WI38 (cell line): ENCODE data around the gene FBN1.

Source experiments
- H3K4me3 ChIP-seq: 2 replicates; pipeline ENCODE4 v1.5.1; 2011; ENCODE audit warnings: low read depth, mild to moderate bottlenecking, control low read depth, low read length
- TF ChIP-seq, protein P1 (sequence below): IDR thresholded peaks from 2 replicates; pipeline ENCODE4 v1.5.1; 2012; ENCODE audit warnings: low read depth, mild to moderate bottlenecking, control low read depth, low read length

Gene FBN1

GRCh38 chr15:48419896-48420295 lies 225.6 kb downstream of the FBN1 start:
- TF ChIP-seq, protein P1, sequence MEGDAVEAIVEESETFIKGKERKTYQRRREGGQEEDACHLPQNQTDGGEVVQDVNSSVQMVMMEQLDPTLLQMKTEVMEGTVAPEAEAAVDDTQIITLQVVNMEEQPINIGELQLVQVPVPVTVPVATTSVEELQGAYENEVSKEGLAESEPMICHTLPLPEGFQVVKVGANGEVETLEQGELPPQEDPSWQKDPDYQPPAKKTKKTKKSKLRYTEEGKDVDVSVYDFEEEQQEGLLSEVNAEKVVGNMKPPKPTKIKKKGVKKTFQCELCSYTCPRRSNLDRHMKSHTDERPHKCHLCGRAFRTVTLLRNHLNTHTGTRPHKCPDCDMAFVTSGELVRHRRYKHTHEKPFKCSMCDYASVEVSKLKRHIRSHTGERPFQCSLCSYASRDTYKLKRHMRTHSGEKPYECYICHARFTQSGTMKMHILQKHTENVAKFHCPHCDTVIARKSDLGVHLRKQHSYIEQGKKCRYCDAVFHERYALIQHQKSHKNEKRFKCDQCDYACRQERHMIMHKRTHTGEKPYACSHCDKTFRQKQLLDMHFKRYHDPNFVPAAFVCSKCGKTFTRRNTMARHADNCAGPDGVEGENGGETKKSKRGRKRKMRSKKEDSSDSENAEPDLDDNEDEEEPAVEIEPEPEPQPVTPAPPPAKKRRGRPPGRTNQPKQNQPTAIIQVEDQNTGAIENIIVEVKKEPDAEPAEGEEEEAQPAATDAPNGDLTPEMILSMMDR = no peak

GRCh38 chr15:48418343-48418742 lies 227.2 kb downstream of the FBN1 start:
- H3K4me3 ChIP-seq = no peak overlapping the region
- TF ChIP-seq, protein P1 = no peak

More at GRCh38 chr15:48419896-48420295, 225.6 kb downstream of the FBN1 start:
- no peak overlapping the region for H3K4me3 ChIP-seq

DNA sequence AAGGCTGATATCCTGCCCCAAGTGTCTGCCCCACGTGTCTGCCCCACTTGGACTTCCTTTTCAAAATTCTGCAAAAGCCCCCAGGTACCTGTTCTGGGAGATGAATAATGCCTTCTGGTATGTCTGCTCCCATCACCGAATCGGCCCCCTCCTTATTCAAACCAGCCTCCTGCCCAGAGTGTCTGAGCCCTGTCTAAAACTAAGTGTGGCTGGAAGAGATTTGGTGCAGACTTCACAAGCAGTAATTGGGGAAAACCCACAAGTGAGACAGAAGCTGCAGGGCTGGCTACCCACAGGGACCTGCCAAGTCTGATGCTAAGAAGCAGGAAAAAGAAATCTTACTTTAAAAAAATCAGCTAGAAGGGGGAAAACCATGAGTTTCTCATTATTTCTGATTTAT lies 229.2 kb downstream of the FBN1 start:
- TF ChIP-seq, protein P1 = no peak
- no peak overlapping the region for H3K4me3 ChIP-seq

GRCh38 chr15:48415036-48415886 lies 230.2 kb downstream of the FBN1 start:
- H3K4me3 ChIP-seq = no peak overlapping the region

GRCh38 chr15:48414015-48414414 lies 231.5 kb downstream of the FBN1 start:
- TF ChIP-seq, protein P1 = no peak
- no peak overlapping the region for H3K4me3 ChIP-seq

More at GRCh38 chr15:48415036-48415886, 230.2 kb downstream of the FBN1 start:
- TF ChIP-seq, protein P1 = no peak

- TF ChIP-seq, protein P1 = no peak
- no peak overlapping the region for H3K4me3 ChIP-seq
These were observed 232.2 kb downstream of the FBN1 start for GRCh38 chr15:48413304-48413703.

GRCh38 chr15:48411971-48412591 lies 233.4 kb downstream of the FBN1 start:
- TF ChIP-seq, protein P1 = no peak
- H3K4me3 ChIP-seq = no peak overlapping the region
